ENCODE data around the gene DCC. TPM values are rescaled to one million over a fixed set of nuclear protein-coding genes. Genes with fewer than 3 reads are reported as not detected.

The DCC gene
- total RNA-seq, 1 experiment from 2014 or later = not detected

DNA sequence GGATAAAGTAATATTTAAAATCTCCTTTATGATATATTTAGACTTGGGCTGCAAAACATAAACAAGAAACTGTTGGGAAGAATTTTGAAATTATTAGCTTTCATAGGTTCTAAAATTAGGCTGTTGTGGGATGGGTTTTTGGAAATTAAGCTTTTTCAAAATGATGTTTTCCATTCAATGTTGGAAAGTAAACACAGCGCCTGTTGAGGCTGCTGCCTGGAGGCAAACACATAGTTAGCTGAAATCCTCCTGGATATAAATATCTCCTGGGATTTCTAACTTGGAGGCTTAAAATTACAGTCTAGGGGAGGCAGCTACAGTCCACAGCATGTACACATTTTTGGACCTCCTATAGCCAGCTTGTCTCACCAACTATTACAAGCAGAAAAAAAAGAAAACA lies 197.3 kb downstream of the DCC start:
- H3K9me3 Mint-ChIP-seq (ENCODE audit: unreplicated experiment) = peaks cover 32% of the 10 kb centered on the region
- H3K4me3 Mint-ChIP-seq (ENCODE audit: unreplicated experiment) = no peak overlapping the region
- no peaks in the 10 kb centered on the region for H3K27me3 Mint-ChIP-seq (ENCODE audit: insufficient read depth, unreplicated experiment)
- DNase-seq (ENCODE audit: unreplicated experiment) = no peak
- H3K27ac Mint-ChIP-seq (ENCODE audit: low read depth, unreplicated experiment) = no peak overlapping the region
- H3K4me1 Mint-ChIP-seq (ENCODE audit: insufficient read depth, unreplicated experiment) = no peaks in the 10 kb centered on the region
- CTCF ChIA-PET = interaction anchor here (0.6 kb wide), 1 partner anchor 93 kb away, joined by 4 read pairs; no protein-coding TSS in a partner anchor
- intact Hi-C loops (cut with micrococcal nuclease) = no loop called here
- no peak for TF ChIP-seq CTCF (IDR thresholded peaks at IDR 0.05; ENCODE audit: unreplicated experiment)
- POLR2A ChIA-PET = interaction anchor here (0.5 kb wide), 1 partner anchor 393 kb away, joined by 3 read pairs; no protein-coding TSS in a partner anchor
- peaks cover 6% of the 10 kb centered on the region for H3K36me3 Mint-ChIP-seq (ENCODE audit: insufficient read depth, unreplicated experiment)
- no TSS peak for BruUV-seq (replicated peaks)

DNA sequence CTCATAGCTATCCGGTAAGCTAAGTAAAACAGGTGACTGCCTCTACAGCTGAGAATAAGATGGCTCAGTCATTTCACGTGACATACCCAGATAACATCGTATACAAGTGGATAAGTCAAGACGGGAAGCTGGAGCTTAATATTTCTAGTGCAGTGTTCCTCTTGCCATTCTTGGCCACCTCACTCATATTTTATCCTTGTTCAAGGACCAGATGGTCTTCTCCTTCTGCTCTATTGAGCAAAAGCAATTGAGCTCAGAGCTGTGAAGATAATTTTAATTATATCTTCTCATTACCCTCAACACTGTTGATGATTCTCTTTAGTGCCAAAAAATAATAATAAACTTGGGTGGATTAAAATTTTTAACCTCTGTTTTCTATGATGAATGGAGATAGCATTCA lies 201.1 kb downstream of the DCC start:
- no peak for DNase-seq (ENCODE audit: unreplicated experiment)
- peaks cover 33% of the 10 kb centered on the region for H3K9me3 Mint-ChIP-seq (ENCODE audit: unreplicated experiment)
- no peaks in the 10 kb centered on the region for H3K36me3 Mint-ChIP-seq (ENCODE audit: insufficient read depth, unreplicated experiment)
- TF ChIP-seq CTCF (IDR thresholded peaks at IDR 0.05; ENCODE audit: unreplicated experiment) = no peak
- POLR2A ChIA-PET = no interaction called here
- no peaks in the 10 kb centered on the region for H3K4me1 Mint-ChIP-seq (ENCODE audit: insufficient read depth, unreplicated experiment)
- H3K27me3 Mint-ChIP-seq (ENCODE audit: insufficient read depth, unreplicated experiment) = no peaks in the 10 kb centered on the region
- BruUV-seq (replicated peaks) = no TSS peak
- H3K27ac Mint-ChIP-seq (ENCODE audit: low read depth, unreplicated experiment) = no peak overlapping the region
- no peak overlapping the region for H3K4me3 Mint-ChIP-seq (ENCODE audit: unreplicated experiment)
- CTCF ChIA-PET = interaction anchor here (0.6 kb wide), 1 partner anchor 850 kb away, joined by 3 read pairs; no protein-coding TSS in a partner anchor
- intact Hi-C loops (cut with micrococcal nuclease) = no loop called here

GRCh38 chr18:52544086-52544485 lies 204.1 kb downstream of the DCC start:
- TF ChIP-seq CTCF (IDR thresholded peaks at IDR 0.05; ENCODE audit: unreplicated experiment) = no peak
- Mint-ChIP-seq H3K4me3 (ENCODE audit: unreplicated experiment) (no peak overlapping the region), H3K36me3 (ENCODE audit: insufficient read depth, unreplicated experiment) (no peaks in the 10 kb centered on the region), H3K27ac (ENCODE audit: low read depth, unreplicated experiment) (no peak overlapping the region), H3K9me3 (ENCODE audit: unreplicated experiment) (peaks cover 33% of the 10 kb centered on the region), H3K27me3 (ENCODE audit: insufficient read depth, unreplicated experiment) (no peaks in the 10 kb centered on the region), H3K4me1 (ENCODE audit: insufficient read depth, unreplicated experiment) (no peaks in the 10 kb centered on the region)
- BruUV-seq (replicated peaks) = no TSS peak
- intact Hi-C loops (cut with micrococcal nuclease) = no loop called here
- ChIA-PET CTCF (no interaction called here), POLR2A (no interaction called here)
- no peak for DNase-seq (ENCODE audit: unreplicated experiment)

DNA sequence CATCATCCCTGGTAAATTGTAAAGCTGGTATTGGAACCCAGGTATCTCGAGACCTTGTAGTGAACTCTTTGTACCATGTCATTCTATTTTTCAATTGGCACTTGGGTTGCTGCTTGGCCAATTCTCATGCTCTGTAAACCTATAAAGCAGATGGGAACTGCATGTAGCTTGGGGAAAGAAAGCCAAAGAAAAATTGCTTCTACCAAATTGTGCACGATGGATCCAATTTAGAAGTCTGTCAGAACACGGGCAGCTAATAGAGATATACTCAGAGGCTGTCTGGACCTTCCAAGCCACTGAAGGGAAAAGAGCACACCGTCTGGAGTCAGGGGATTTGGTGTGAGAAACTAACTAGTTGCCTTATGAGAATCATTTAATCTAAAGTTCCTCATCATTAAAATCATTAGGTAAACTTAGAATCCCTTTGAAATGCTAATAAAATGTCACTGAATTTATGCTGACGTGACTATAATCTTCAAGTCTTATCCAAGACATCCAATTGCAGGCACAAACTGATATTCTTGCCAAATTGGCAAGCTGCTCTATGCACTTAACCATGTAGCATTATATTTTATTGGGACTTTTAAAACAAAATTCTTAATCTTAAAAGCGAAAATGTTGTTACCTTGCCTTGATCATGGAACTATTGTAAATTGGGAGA lies 206.8 kb downstream of the DCC start:
- intact Hi-C loops (cut with micrococcal nuclease) = no loop called here
- no peak for DNase-seq (ENCODE audit: unreplicated experiment)
- H3K27ac Mint-ChIP-seq (ENCODE audit: low read depth, unreplicated experiment) = no peak overlapping the region
- TF ChIP-seq CTCF (IDR thresholded peaks at IDR 0.05; ENCODE audit: unreplicated experiment) = no peak
- ChIA-PET POLR2A (no interaction called here), CTCF (interaction anchor here (0.6 kb wide), 2 partner anchors 11 to 908 kb away, joined by 3 to 5 read pairs; no protein-coding TSS in a partner anchor)
- H3K36me3 Mint-ChIP-seq (ENCODE audit: insufficient read depth, unreplicated experiment) = no peaks in the 10 kb centered on the region
- peaks cover 55% of the 10 kb centered on the region for H3K9me3 Mint-ChIP-seq (ENCODE audit: unreplicated experiment)
- no TSS peak for BruUV-seq (replicated peaks)
- H3K4me3 Mint-ChIP-seq (ENCODE audit: unreplicated experiment) = no peak overlapping the region
- H3K4me1 Mint-ChIP-seq (ENCODE audit: insufficient read depth, unreplicated experiment) = no peaks in the 10 kb centered on the region
- no peaks in the 10 kb centered on the region for H3K27me3 Mint-ChIP-seq (ENCODE audit: insufficient read depth, unreplicated experiment)

Data from MCF 10A (cell line).